ENCODE measurements around the gene ARMC9.

Gene ARMC9

GRCh38 chr2:231386446-231386845 lies 188.0 kb downstream of the ARMC9 start:
- no peak for TF ChIP-seq CTCF (conservative IDR thresholded peaks at IDR 0.05; ENCODE audit: low read length)
- no peak overlapping the region for H3K4me3 ChIP-seq (ENCODE audit: low read length)
- peak; percentile 74 for DNase-seq (ENCODE audit: low read depth)

DNA sequence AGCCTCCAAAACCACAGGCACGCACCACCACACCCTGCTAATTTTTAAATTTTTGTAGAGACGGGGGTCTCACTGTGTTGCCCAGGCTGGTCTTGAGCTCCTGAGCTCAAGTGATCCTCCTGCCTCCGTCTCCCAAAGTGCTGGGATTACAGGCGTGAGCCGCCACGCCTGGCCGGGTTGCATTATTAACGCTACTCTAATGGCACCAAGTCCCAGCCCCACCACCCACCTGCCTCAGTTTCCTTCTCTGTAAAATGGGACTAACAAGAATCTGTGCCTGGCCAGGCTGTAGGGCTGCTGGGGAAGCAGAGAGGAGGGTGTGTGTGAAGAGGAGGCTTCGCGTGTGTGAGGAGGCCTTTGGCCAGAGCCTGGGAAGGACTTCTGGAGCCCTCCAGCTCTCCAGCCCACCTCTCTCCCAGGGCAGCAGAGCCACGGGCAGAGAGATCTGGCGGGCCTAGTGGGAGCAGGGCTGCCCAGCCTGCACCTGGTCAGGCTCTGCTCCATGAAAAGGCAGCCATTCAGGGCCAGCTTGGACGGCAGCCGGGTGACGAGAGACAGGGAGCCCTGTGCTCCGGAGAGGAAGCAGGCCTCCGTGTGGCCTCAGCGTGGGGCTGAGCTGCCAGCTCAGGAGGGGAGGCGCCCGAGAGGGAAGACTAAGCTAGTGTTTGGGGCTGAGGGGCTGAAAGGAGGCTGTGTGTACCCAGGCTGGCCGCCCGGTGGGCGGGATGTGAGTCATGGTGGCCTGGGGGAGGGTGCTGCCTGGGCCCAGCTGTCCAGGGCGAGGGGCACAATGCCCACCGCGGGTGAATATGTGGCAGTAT lies 189.7 kb downstream of the ARMC9 start:
- 0 out of 2 replicates have a peak, but pooled peaks have one; percentile 9 for TF ChIP-seq CTCF (conservative IDR thresholded peaks at IDR 0.05; ENCODE audit: low read length)
- DNase-seq (ENCODE audit: low read depth) = peak; percentile 49

DNA sequence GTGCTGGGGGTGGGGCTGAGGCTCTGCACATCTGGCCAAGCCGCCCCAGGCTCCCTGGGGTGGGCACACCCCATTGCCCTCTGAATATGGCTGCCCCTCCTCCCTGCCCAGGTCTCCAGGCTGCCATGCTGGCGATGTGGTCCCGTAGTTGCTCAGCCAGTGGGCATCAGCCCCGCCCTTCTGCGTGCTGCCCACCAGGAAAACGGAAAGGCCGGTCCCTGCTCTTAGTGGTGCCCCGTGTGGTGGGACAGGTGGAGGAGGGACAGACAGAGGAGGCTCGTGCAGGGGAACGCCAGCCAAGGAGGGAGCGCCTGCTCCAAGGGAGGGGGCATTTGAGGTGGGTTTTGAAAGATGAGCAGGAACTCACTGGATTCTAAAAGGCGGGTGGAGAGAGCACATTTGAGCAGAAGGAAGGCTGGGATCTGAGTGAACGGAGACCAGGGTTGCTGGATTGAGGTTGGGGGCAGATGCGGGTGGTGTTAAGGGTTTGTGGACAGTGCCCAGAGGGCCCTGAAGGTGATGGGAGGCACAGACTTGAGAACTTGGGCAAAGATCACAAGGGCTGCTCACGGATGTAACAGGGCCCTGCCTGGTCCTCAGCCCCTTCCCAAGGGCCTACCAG lies 190.4 kb downstream of the ARMC9 start:
- DNase-seq (ENCODE audit: low read depth) = no peak
- H3K4me3 ChIP-seq (ENCODE audit: low read length) = no peak overlapping the region
- TF ChIP-seq CTCF (conservative IDR thresholded peaks at IDR 0.05; ENCODE audit: low read length) = no peak

More for the DNA sequence above, 189.7 kb downstream of the ARMC9 start:
- H3K4me3 ChIP-seq (ENCODE audit: low read length) = no peak overlapping the region

DNA sequence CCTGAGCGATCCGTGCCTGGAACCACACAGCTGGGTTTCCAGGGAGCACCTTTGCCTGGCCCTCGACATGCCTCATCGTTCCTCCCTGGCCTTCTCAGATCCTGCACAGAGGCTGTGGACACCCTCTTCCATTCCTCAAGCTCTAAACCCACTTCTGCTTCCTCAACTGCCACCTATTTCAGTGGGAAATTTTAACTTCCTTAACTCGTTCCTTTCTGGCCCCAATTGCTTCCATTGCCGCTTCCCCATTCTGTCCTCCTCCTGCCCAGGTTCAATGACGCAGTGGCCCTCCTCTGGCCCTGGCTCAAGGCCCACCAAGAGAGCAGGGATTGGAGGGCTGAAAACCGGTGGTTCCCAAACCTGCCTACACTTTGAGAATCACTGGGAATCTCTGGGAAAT lies 192.2 kb downstream of the ARMC9 start:
- H3K4me3 ChIP-seq (ENCODE audit: low read length) = no peak overlapping the region
- no peak for TF ChIP-seq CTCF (conservative IDR thresholded peaks at IDR 0.05; ENCODE audit: low read length)
- no peak for DNase-seq (ENCODE audit: low read depth)

DNA sequence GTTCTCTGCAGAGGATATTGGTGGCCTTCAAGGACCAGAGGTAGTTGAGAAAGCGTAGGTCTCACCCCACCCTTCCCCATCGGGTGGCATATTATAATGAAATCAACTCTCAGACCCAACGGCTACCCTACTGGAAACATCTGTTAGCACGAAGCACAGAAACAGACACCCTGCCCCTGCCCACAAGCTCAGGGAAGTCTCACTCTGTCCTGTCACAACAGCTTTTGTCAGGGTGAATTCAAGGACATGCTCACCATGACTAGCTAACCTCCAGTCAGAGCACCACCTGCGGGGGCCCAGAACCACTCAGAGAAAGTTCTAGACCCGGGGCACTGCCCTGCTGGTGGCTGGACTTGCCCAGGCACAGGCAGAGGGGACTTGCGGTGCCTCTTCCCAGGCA lies 193.6 kb downstream of the ARMC9 start:
- no peak overlapping the region for H3K4me3 ChIP-seq (ENCODE audit: low read length)
- TF ChIP-seq CTCF (conservative IDR thresholded peaks at IDR 0.05; ENCODE audit: low read length) = no peak
- no peak for DNase-seq (ENCODE audit: low read depth)

- no peak for DNase-seq (ENCODE audit: low read depth)
- TF ChIP-seq CTCF (conservative IDR thresholded peaks at IDR 0.05; ENCODE audit: low read length) = no peak
- H3K4me3 ChIP-seq (ENCODE audit: low read length) = no peak overlapping the region
Measured at GRCh38 chr2:231392431-231393148, 194.2 kb downstream of the ARMC9 start.

Measured in AG10803 (cell line).